Amygdala (tissue), 56 donors: Measurements from ENCODE around the gene ACTL7A.
"Not testable (repeated sequence)": the region's sequence is repeated elsewhere in the genome, so short reads cannot be mapped to it uniquely, and the experiment has no call there.

ENCODE experiments used
- DNase-seq, 56 donors: peaks; one replicate each; lab custom pipeline; 2025; lab: John Stamatoyannopoulos, UW

Gene ACTL7A, protein sequence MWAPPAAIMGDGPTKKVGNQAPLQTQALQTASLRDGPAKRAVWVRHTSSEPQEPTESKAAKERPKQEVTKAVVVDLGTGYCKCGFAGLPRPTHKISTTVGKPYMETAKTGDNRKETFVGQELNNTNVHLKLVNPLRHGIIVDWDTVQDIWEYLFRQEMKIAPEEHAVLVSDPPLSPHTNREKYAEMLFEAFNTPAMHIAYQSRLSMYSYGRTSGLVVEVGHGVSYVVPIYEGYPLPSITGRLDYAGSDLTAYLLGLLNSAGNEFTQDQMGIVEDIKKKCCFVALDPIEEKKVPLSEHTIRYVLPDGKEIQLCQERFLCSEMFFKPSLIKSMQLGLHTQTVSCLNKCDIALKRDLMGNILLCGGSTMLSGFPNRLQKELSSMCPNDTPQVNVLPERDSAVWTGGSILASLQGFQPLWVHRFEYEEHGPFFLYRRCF

GRCh38 chr9:108861997-108862396 is at the start of gene ACTL7A:
TSS of gene ACTL7A (plus strand) at chr9:108862266. CDS start at chr9:108862323, 57 bp downstream.
- no peak for DNase-seq

- no peak for DNase-seq
These were observed 49.6 kb upstream of the ACTL7A start for GRCh38 chr9:108812396-108813025.

DNA sequence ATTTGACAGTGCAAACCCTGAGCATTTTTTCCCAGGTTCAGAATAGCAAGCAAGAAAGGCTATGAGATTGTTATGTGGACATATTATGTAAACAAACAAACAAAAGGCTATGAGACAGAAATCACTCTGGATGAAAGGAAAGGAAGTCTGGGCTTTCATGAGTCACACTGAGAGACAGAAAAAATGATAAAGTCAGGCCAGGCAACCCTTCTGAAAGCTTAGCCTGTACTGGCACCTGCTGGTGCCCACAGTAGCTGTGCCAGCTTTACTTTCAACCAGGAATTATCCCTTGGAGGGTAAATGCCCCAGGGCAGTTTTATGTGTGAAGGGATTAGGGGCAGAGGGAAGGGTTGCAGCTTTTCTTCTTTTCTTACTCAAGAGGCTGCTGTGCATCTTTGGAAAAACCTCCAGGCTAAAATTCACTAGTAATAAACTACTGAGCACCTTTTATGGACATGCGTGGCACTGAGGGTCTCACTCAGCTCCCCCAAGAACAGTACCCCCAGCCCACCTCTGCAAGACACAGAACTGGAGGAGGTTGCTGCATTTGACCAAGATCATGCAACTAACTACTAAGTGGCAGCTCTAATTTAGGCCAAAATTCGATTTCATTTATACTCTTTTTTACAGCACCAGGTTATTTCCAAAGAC is 48.0 kb upstream of the ACTL7A start:
- peak in 22 of 56 donors; percentile 1 to 34 (median 8) for DNase-seq

GRCh38 chr9:108815156-108815555 is 46.9 kb upstream of the ACTL7A start:
- DNase-seq, result no peak

GRCh38 chr9:108816037-108816436 is 46.0 kb upstream of the ACTL7A start:
- DNase-seq, result peak in 7 of 56 donors; percentile 1 to 28 (median 6)

- DNase-seq, result no peak
These were observed 38.2 kb upstream of the ACTL7A start for GRCh38 chr9:108823829-108824228.

DNA sequence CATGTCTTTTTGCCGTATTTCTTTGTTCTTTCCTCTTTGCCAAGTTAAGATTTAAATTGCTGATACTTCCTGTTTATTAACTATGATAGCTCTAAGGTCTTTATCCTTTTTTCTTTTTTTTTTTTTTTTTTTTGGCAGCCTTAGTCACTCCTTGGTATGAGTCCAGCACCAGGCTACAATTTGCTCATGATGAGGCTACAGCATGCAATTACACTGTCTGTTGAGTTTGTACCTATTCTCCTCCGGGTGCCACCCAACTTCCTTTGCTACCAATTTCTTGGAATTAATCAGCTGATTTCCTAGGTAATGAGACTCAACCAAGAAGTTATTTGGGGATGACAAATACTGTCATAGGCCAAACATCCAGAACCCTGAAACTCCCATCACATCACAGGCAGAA is 31.8 kb upstream of the ACTL7A start:
- DNase-seq, result no peak

- DNase-seq, result no peak
These were observed 30.4 kb upstream of the ACTL7A start for GRCh38 chr9:108831496-108832178.

DNA sequence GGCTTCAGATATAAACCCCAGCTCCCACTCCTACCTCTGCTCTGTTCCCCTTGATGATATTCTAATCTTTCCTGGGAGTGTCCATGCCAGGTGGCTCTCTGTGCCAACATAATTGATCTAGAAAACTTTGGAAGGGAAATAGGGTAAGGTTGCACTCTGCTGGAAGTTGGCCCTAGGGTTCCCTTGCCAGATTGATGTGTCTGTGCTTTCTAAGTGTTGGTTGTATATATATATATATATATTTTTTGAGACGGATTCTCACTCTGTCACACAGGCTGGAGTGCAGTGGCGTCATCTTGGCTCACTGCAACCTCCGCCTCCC is 29.9 kb upstream of the ACTL7A start:
- DNase-seq, result no peak

GRCh38 chr9:108834959-108835665 is 27.0 kb upstream of the ACTL7A start:
- no peak for DNase-seq

- DNase-seq, result no peak
These were observed 26.2 kb upstream of the ACTL7A start for GRCh38 chr9:108835831-108836230.

DNA sequence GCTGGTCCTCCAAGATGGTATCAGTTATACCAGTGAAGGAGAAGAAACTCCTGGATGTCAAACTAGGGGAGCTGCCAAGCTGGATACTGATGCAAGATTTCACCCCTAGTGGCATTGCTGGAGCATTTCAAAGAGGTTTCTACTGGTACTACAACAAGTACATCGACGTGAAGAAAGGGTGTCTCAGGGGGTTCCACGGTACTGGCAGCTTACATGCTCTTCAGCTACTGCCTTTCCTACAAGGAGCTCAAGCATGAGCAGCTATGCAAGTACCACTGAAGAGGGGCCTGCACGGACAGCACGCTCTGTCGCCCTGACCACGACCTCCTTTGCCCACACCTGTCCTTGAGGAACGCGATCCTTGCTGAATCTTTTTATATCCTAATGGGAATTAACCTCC is 25.7 kb upstream of the ACTL7A start:
- DNase-seq, result no peak

DNA sequence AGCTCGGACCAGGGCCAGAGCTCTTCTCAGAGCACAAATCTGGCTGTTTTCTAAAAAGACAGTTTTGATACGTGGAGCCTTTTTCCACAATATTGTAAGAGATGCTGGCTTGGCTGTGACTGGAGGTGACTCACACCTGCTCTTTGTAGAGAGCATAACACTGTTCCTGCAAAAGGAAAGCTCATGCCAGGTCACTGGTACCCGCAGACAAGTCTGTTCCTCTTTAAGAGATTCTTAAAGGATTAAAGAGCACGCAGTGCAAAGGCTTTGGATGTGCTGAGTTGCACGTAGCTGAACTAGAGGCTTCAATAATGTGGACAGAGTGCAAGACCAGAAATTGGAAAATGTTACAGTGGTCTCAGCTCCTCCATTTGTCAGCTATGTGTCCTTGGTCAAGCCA is 25.3 kb upstream of the ACTL7A start:
- DNase-seq, result no peak

DNA sequence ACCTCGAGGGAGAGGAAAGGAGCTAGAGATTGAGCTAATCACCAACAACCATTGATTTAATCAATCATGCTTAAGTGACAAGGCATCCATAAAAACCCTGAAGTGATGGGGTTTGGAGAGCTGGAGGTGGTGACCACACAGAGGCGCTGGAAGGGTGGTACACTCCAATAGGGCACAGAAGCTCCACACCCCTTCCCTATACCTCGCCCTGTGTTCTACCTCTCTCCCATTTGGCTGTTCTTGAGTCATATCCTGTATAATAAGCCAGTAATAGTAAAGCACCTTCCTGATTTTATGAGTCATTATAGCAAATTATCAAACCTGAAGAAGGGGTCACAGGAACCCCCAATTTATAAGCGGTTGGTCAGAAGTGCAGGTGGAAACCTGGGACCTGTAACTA is 24.5 kb upstream of the ACTL7A start:
- DNase-seq, result no peak

DNA sequence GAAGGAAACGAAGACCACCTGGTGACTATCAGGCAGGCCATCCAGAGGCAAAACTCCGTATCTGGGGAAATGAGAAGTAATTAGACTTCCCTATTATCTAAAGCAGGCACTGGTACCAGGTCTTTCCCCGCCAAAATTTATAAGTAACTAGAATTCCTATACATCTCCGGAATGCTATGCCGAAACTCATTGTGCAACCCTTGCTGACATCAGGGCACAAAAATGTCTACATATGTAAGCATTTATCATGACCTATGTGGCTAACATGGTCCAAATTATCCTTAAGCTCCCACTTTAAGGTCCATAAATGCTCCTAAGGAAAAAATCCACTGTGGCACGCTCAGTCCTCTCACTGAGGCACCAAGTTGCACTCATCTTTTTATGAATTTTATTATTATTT is 24.0 kb upstream of the ACTL7A start:
- no peak for DNase-seq

DNA sequence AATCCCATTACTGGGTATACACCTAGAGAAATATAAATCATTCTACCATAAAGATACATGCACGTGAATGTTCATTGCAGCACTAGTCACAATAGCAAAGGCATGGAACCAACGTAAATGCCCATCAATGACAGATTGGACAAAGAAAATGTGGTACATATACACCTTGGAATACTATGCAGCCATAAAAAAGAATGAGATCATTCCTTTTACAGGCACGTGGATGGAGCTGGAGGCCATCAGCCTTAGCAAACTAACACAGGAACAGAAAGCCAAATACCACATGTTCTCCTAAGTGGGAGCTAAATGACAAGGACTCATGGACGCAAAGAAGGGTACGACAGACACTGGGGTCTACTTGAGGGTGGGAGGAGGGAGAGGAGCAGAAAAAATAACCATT is 22.5 kb upstream of the ACTL7A start:
- not testable (repeated sequence) for DNase-seq

DNA sequence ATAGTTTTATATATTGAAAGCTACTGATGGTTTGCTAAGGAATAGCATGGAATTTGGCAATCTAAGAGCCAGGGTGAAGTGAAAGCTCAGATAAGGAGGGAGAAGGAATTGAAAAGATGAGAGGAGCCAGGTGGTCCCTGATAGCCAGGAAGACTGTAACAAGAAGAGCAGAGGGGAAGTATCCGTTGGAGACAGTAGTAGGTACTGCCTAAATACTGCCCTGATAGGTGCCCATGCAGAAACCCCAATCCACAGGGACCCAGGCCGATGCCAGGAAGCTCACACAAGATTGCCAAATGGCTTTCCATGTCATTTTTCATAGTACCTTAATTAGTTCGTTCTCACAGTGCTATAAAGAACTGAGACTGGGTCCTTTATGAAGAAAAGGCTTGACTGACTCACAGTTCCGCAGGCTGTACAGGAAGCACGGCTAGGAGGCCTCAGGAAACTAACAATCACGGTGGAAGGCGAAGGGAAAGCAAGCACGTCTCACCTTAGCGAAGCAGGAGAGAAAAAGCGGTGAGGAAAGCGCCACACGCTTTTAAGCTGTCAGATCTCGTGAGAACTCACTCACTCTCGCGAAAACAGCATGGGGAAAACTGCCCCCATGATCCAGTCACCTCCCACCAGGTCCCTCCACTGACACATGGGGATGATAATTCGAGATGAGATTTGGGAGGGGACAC is 19.3 kb upstream of the ACTL7A start:
- DNase-seq, result no peak

- DNase-seq, result no peak
These were observed 17.7 kb upstream of the ACTL7A start for GRCh38 chr9:108844391-108844790.

- DNase-seq, result no peak
These were observed 17.2 kb upstream of the ACTL7A start for GRCh38 chr9:108844856-108845255.

DNA sequence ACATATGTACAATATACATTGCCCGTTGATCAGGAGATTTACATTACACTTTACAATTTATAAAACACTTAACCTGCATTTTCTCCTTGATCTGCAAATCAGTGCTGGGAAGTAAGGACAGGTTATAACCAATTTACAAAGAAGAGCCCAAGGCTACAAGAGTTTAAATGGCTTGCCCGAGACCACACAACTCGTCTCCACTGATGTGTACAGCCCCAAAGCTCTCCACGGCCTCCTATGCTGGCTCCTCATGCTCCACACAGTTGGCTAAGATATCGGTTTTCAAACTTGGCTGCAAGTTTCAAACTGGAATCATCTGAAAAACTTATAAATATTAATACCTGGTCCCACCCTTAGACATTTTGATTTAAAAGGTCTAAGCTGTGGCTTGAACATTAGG is 16.6 kb upstream of the ACTL7A start:
- DNase-seq, result no peak
